Ramos (cell line): ENCODE measurements around the gene MEIS1.

Experiments
- in situ Hi-C: fragments of 300-500 bp; cut with MboI; formaldehyde crosslinking; loops from one replicate; pipeline ENCODE4 v1.14.3; 2022; ENCODE audit warnings: low sequenced_read_pairs; ENCODE audit not compliant: unreplicated experiment

Gene MEIS1

GRCh38 chr2:66575625-66576310, 140.8 kb downstream of the MEIS1 start:
- in situ Hi-C loops, result no loop called here

- in situ Hi-C loops, result no loop called here
Measured at GRCh38 chr2:66576311-66576560, 141.3 kb downstream of the MEIS1 start.

- in situ Hi-C loops, result no loop called here
Measured at GRCh38 chr2:66576561-66577320, 141.8 kb downstream of the MEIS1 start.

GRCh38 chr2:66577321-66578053, 142.6 kb downstream of the MEIS1 start:
- in situ Hi-C loops, result no loop called here

GRCh38 chr2:66578054-66578686, 143.2 kb downstream of the MEIS1 start:
- in situ Hi-C loops, result no loop called here

- in situ Hi-C loops, result no loop called here
Measured at GRCh38 chr2:66578687-66579106, 143.8 kb downstream of the MEIS1 start.

- in situ Hi-C loops, result no loop called here
Measured at GRCh38 chr2:66579186-66580126, 144.5 kb downstream of the MEIS1 start.

- in situ Hi-C loops, result no loop called here
Measured at GRCh38 chr2:66580166-66581049, 145.5 kb downstream of the MEIS1 start.

GRCh38 chr2:66581339-66582103, 146.6 kb downstream of the MEIS1 start:
- in situ Hi-C loops, result no loop called here

GRCh38 chr2:66582104-66582986, 147.4 kb downstream of the MEIS1 start:
- in situ Hi-C loops, result no loop called here

- in situ Hi-C loops, result no loop called here
Measured at GRCh38 chr2:66582987-66583880, 148.3 kb downstream of the MEIS1 start.

GRCh38 chr2:66583881-66584280, 149.0 kb downstream of the MEIS1 start:
- in situ Hi-C loops, result no loop called here

- in situ Hi-C loops, result no loop called here
Measured at GRCh38 chr2:66585587-66585986, 150.7 kb downstream of the MEIS1 start.

- in situ Hi-C loops, result no loop called here
Measured at GRCh38 chr2:66587216-66587615, 152.3 kb downstream of the MEIS1 start.

- in situ Hi-C loops, result no loop called here
Measured at GRCh38 chr2:66594001-66594400, 159.1 kb downstream of the MEIS1 start.

GRCh38 chr2:66595556-66595955, 160.6 kb downstream of the MEIS1 start:
- in situ Hi-C loops, result no loop called here
